ENCODE results near the gene CLN6.
A peak's percentile ranks its signal among the peaks of the same experiment; 100 is the strongest.
"Not testable (repeated sequence)": the region's sequence is repeated elsewhere in the genome, so short reads cannot be mapped to it uniquely, and the experiment has no call there.

Gene CLN6

GRCh38 chr15:68213991-68214837 lies 15.3 kb downstream of the CLN6 start:
- H3K4me3 ChIP-seq (ENCODE audit: low read length): no peak overlapping the region
- TF ChIP-seq CTCF (conservative IDR thresholded peaks at IDR 0.05; ENCODE audit: low read depth, low read length): no peak
- no peak for DNase-seq (ENCODE audit: low read depth)

- not testable (repeated sequence) for H3K4me3 ChIP-seq (ENCODE audit: low read length); DNase-seq (ENCODE audit: low read depth)
Measured at GRCh38 chr15:68213491-68213845, 16.1 kb downstream of the CLN6 start.

- TF ChIP-seq CTCF (conservative IDR thresholded peaks at IDR 0.05; ENCODE audit: low read depth, low read length): no peak
- no peak for DNase-seq (ENCODE audit: low read depth)
Measured at GRCh38 chr15:68211656-68212320, 17.7 kb downstream of the CLN6 start.

GRCh38 chr15:68210821-68211655 lies 18.5 kb downstream of the CLN6 start:
- H3K4me3 ChIP-seq (ENCODE audit: low read length): no peak overlapping the region
- DNase-seq (ENCODE audit: low read depth): no peak
- TF ChIP-seq CTCF (conservative IDR thresholded peaks at IDR 0.05; ENCODE audit: low read depth, low read length): peak; percentile 87

More at GRCh38 chr15:68211656-68212320, 17.7 kb downstream of the CLN6 start:
- no peak overlapping the region for H3K4me3 ChIP-seq (ENCODE audit: low read length)

GRCh38 chr15:68210409-68210756 lies 19.1 kb downstream of the CLN6 start:
- no peak overlapping the region for H3K4me3 ChIP-seq (ENCODE audit: low read length)
- TF ChIP-seq CTCF (conservative IDR thresholded peaks at IDR 0.05; ENCODE audit: low read depth, low read length): no peak
- DNase-seq (ENCODE audit: low read depth): no peak

- TF ChIP-seq CTCF (conservative IDR thresholded peaks at IDR 0.05; ENCODE audit: low read depth, low read length): no peak
- DNase-seq (ENCODE audit: low read depth): no peak
- no peak overlapping the region for H3K4me3 ChIP-seq (ENCODE audit: low read length)
Measured at GRCh38 chr15:68209735-68210408, 19.7 kb downstream of the CLN6 start.

- no peak for TF ChIP-seq CTCF (conservative IDR thresholded peaks at IDR 0.05; ENCODE audit: low read depth, low read length)
- DNase-seq (ENCODE audit: low read depth): no peak
- H3K4me3 ChIP-seq (ENCODE audit: low read length): no peak overlapping the region
Measured at GRCh38 chr15:68209272-68209671, 20.3 kb downstream of the CLN6 start.
